ENCODE measurements around the gene FAHD1.

The FAHD1 gene

DNA sequence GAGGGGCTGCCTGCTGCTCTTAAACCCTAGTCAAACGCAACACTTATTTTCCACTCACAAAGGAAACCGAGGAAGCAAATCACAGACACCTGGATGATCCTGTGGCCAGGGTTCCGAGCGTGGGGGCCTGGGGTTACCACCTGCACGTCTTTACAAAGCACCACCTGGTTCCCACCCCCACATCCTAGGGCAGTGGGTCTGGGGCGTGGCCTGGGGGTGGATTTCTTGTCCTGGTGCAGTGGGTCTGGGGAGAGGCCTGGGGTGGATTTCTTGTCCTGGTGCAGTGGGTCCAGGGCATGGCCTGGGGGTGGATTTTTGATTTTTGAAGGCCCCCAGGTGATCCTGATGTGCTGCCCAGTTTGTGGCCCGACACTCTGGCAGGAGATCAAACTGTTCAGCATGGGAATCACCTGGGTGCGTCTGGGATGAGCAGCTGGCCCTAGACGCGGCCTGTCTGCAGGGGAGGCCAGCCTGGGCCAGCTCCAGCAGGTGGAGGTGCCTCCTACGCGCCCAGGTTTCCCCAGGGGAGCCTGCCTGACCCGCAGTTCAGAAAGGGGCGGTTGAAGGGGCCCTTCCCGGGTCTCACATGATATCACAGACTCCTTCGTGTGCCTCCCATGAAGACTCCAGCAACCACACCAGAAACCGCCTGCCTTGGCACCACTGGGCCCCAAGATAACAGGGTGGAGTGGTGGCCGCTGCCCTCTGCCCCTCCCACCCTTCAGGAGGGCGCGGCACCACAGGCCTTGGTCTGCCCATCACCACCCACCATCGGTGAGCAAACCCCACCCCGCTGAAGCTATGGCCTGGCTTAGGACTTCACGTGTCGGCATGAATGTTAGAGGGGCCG is 6.7 kb upstream of the FAHD1 start:
- Histone ChIP-seq H4K20me1 (ENCODE audit: control insufficient read depth, insufficient read depth, low read depth, low read length) (no peaks in the 10 kb centered on the region), H3K9me3 (ENCODE audit: control insufficient read depth, insufficient read depth, low read length) (no peaks in the 10 kb centered on the region), H3K79me2 (ENCODE audit: control insufficient read depth, low read length) (no peaks in the 10 kb centered on the region; the same call in 1 of the 2 replicates), H3K27me3 (ENCODE audit: control insufficient read depth, low read length) (no peaks in the 10 kb centered on the region), H3K27ac (ENCODE audit: low read depth, low read length) (no peak overlapping the region), H3K36me3 (ENCODE audit: control insufficient read depth, low read length) (no peaks in the 10 kb centered on the region), H3F3A (ENCODE audit: control insufficient read depth, insufficient read depth) (0 out of 2 replicates have a peak, but pooled peaks cover 5% of the 10 kb centered on the region), H3K4me1 (ENCODE audit: control insufficient read depth, low read length) (peaks cover 1% of the 10 kb centered on the region), H3K4me3 (ENCODE audit: low read length) (no peak overlapping the region), H3K4me2 (ENCODE audit: low read length) (no peak overlapping the region), H3K9me2 (replicated peaks; ENCODE audit: control insufficient read depth, low read length) (no peaks in the 10 kb centered on the region)
- TF ChIP-seq, protein P1, sequence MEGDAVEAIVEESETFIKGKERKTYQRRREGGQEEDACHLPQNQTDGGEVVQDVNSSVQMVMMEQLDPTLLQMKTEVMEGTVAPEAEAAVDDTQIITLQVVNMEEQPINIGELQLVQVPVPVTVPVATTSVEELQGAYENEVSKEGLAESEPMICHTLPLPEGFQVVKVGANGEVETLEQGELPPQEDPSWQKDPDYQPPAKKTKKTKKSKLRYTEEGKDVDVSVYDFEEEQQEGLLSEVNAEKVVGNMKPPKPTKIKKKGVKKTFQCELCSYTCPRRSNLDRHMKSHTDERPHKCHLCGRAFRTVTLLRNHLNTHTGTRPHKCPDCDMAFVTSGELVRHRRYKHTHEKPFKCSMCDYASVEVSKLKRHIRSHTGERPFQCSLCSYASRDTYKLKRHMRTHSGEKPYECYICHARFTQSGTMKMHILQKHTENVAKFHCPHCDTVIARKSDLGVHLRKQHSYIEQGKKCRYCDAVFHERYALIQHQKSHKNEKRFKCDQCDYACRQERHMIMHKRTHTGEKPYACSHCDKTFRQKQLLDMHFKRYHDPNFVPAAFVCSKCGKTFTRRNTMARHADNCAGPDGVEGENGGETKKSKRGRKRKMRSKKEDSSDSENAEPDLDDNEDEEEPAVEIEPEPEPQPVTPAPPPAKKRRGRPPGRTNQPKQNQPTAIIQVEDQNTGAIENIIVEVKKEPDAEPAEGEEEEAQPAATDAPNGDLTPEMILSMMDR (IDR thresholded peaks at IDR 0.05; ENCODE audit: low read depth, low read length, poor library complexity, severe bottlenecking): no peak
- TF ChIP-seq EZH2phosphoT487 (IDR thresholded peaks at IDR 0.05; ENCODE audit: borderline replicate concordance, low read length): no peak

DNA sequence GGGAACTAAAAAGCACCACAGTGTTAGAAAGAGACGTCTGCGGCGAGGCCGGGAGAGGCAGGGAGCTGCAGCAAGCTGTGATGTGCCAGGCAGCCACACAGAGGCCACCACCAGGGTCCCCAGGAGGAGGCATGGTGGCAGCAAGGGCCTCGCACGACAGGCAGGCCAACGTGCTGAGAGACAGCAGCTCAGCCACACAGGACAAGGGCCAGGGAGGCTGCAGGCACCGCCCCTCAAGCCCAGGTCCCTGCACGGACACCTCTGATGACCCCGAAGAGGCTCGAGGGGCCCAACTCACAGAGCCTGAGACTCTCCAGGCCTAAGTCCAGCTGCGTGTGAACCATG is 6.1 kb upstream of the FAHD1 start:
- Histone ChIP-seq H3K27ac (ENCODE audit: low read depth, low read length) (no peak overlapping the region), H3F3A (ENCODE audit: control insufficient read depth, insufficient read depth) (0 out of 2 replicates have a peak, but pooled peaks cover 5% of the 10 kb centered on the region), H3K9me3 (ENCODE audit: control insufficient read depth, insufficient read depth, low read length) (no peaks in the 10 kb centered on the region), H4K20me1 (ENCODE audit: control insufficient read depth, insufficient read depth, low read depth, low read length) (no peaks in the 10 kb centered on the region), H3K4me3 (ENCODE audit: low read length) (no peak overlapping the region), H3K27me3 (ENCODE audit: control insufficient read depth, low read length) (no peaks in the 10 kb centered on the region), H3K36me3 (ENCODE audit: control insufficient read depth, low read length) (no peaks in the 10 kb centered on the region), H3K4me2 (ENCODE audit: low read length) (no peak overlapping the region), H3K4me1 (ENCODE audit: control insufficient read depth, low read length) (peaks cover 7% of the 10 kb centered on the region), H3K79me2 (ENCODE audit: control insufficient read depth, low read length) (peaks cover 4% of the 10 kb centered on the region), H3K9me2 (replicated peaks; ENCODE audit: control insufficient read depth, low read length) (no peaks in the 10 kb centered on the region)
- no peak for TF ChIP-seq EZH2phosphoT487 (IDR thresholded peaks at IDR 0.05; ENCODE audit: borderline replicate concordance, low read length)
- TF ChIP-seq, protein P1 (IDR thresholded peaks at IDR 0.05; ENCODE audit: low read depth, low read length, poor library complexity, severe bottlenecking): no peak

DNA sequence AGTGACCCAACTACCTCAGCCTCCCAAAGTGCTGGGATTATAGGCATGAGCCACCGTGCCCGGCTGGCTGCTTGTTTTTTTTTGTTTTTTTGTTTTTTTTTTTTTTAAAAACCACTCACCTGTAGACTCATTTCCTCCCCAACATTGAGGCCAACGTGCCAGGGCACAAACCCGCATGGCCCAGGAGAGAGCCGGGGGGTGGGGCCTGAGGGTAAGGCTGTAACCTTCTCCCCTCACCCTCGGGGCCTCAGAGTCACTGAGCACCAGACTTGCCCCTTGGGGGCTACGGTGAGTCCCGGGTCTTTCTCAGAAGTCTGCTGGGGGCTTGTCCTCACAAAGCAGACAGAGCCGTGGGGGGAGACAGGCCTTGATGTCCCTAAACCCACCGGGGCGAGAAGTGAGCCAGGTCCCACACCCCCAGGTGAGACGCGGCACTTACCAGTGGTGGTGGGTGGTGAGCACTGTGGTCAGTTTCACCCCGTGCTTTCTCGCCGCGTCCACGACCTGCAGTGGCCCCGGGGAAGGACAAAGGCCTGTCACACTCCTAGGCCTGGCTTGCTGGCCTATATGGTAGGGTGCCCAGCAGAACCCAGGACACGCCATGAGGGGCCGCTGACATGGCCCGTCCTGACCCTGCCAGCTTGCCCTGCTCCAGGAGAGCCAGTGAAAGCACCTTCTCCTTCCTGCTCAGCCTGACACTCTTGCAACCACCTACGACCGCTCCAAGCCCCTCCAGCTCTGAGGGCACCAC is 5.0 kb upstream of the FAHD1 start:
- Histone ChIP-seq H4K20me1 (ENCODE audit: control insufficient read depth, insufficient read depth, low read depth, low read length) (no peaks in the 10 kb centered on the region), H3K4me2 (ENCODE audit: low read length) (no peak overlapping the region), H3K27me3 (ENCODE audit: control insufficient read depth, low read length) (no peaks in the 10 kb centered on the region), H3K27ac (ENCODE audit: low read depth, low read length) (no peak overlapping the region), H3K36me3 (ENCODE audit: control insufficient read depth, low read length) (no peaks in the 10 kb centered on the region), H3K9me2 (replicated peaks; ENCODE audit: control insufficient read depth, low read length) (no peaks in the 10 kb centered on the region), H3K4me1 (ENCODE audit: control insufficient read depth, low read length) (peaks cover 8% of the 10 kb centered on the region), H3K4me3 (ENCODE audit: low read length) (no peak overlapping the region), H3F3A (ENCODE audit: control insufficient read depth, insufficient read depth) (0 out of 2 replicates have a peak, but pooled peaks cover 5% of the 10 kb centered on the region), H3K79me2 (ENCODE audit: control insufficient read depth, low read length) (peaks cover 5% of the 10 kb centered on the region), H3K9me3 (ENCODE audit: control insufficient read depth, insufficient read depth, low read length) (no peaks in the 10 kb centered on the region)
- TF ChIP-seq EZH2phosphoT487 (IDR thresholded peaks at IDR 0.05; ENCODE audit: borderline replicate concordance, low read length): no peak
- TF ChIP-seq, protein P1 (IDR thresholded peaks at IDR 0.05; ENCODE audit: low read depth, low read length, poor library complexity, severe bottlenecking): no peak
